Liver (tissue), 3 donors: ENCODE data around the gene THSD7B.

ENCODE experiments used
- FOXA1 ChIP-seq: IDR thresholded peaks from 2 replicates; pipeline ENCODE4 v1.6.1; 2016; ENCODE audit warnings: antibody characterized with exemption
- JUND ChIP-seq, 2 donors: IDR thresholded peaks; 2 replicates each; pipeline ENCODE4 v1.6.1; 2016; ENCODE audit warnings: antibody characterized with exemption in 2 of 2
- NR2F2 ChIP-seq: IDR thresholded peaks from 2 replicates; pipeline ENCODE4 v1.6.1; 2016; ENCODE audit warnings: antibody characterized with exemption
- SP1 ChIP-seq: IDR thresholded peaks from 2 replicates; pipeline ENCODE4 v1.6.1; 2018; ENCODE audit warnings: antibody characterized with exemption, mild to moderate bottlenecking
- TAF1 ChIP-seq: conservative IDR thresholded peaks from 2 replicates; pipeline ENCODE4 v1.6.1; 2016; ENCODE audit warnings: antibody characterized with exemption, mild to moderate bottlenecking
- YY1 ChIP-seq: IDR thresholded peaks from 2 replicates; pipeline ENCODE4 v1.6.1; 2016; ENCODE audit warnings: antibody characterized with exemption, mild to moderate bottlenecking
- TF ChIP-seq, protein P1 (sequence below): fragments of 150-350 bp; IDR thresholded peaks from 2 replicates; pipeline ENCODE4 v1.5.1; 2017; ENCODE audit warnings: improper control_type of control experiment, low read depth, low read length; ENCODE audit not compliant: missing input control
- TF ChIP-seq, protein P2 (sequence below): IDR thresholded peaks from 2 replicates; pipeline ENCODE4 v1.6.1; 2016; ENCODE audit warnings: antibody characterized with exemption
- TF ChIP-seq, protein P3 (sequence below): IDR thresholded peaks from 2 replicates; pipeline ENCODE4 v1.6.1; 2016; ENCODE audit warnings: antibody characterized with exemption, mild to moderate bottlenecking
- TF ChIP-seq, protein P4 (sequence below): IDR thresholded peaks from 2 replicates; pipeline ENCODE4 v1.6.1; 2016; ENCODE audit warnings: antibody characterized with exemption
- donor health status: healthy.
- donor health status: healthy.

DNA sequence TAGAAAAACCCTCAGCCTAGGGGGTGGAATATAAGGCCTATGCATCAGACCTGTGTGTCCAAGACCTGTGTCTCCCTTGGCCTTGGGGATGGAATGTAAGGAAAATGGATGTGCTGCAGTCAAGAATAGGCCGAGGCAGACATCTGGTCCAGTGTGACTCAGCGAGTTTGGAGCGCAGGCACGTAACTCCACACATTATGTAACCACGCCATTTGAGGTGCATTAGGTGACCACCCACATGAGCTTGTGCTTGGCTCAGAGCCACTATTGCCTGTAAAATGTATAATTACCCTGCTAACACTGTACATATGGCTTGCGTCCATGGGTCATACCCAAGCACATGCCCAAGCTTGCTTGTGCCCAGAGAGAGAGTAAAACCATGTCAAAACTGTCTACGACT is 618.0 kb downstream of the THSD7B start:
- TF ChIP-seq YY1 (no peak), JUND (IDR thresholded peaks at IDR 0.05) (no peak), SP1 (no peak), FOXA1 (no peak), TAF1 (no peak), NR2F2 (no peak)
- TF ChIP-seq, protein P1, sequence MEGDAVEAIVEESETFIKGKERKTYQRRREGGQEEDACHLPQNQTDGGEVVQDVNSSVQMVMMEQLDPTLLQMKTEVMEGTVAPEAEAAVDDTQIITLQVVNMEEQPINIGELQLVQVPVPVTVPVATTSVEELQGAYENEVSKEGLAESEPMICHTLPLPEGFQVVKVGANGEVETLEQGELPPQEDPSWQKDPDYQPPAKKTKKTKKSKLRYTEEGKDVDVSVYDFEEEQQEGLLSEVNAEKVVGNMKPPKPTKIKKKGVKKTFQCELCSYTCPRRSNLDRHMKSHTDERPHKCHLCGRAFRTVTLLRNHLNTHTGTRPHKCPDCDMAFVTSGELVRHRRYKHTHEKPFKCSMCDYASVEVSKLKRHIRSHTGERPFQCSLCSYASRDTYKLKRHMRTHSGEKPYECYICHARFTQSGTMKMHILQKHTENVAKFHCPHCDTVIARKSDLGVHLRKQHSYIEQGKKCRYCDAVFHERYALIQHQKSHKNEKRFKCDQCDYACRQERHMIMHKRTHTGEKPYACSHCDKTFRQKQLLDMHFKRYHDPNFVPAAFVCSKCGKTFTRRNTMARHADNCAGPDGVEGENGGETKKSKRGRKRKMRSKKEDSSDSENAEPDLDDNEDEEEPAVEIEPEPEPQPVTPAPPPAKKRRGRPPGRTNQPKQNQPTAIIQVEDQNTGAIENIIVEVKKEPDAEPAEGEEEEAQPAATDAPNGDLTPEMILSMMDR: no peak
- TF ChIP-seq, protein P2, sequence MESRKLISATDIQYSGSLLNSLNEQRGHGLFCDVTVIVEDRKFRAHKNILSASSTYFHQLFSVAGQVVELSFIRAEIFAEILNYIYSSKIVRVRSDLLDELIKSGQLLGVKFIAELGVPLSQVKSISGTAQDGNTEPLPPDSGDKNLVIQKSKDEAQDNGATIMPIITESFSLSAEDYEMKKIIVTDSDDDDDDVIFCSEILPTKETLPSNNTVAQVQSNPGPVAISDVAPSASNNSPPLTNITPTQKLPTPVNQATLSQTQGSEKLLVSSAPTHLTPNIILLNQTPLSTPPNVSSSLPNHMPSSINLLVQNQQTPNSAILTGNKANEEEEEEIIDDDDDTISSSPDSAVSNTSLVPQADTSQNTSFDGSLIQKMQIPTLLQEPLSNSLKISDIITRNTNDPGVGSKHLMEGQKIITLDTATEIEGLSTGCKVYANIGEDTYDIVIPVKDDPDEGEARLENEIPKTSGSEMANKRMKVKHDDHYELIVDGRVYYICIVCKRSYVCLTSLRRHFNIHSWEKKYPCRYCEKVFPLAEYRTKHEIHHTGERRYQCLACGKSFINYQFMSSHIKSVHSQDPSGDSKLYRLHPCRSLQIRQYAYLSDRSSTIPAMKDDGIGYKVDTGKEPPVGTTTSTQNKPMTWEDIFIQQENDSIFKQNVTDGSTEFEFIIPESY: no peak
- TF ChIP-seq, protein P3, sequence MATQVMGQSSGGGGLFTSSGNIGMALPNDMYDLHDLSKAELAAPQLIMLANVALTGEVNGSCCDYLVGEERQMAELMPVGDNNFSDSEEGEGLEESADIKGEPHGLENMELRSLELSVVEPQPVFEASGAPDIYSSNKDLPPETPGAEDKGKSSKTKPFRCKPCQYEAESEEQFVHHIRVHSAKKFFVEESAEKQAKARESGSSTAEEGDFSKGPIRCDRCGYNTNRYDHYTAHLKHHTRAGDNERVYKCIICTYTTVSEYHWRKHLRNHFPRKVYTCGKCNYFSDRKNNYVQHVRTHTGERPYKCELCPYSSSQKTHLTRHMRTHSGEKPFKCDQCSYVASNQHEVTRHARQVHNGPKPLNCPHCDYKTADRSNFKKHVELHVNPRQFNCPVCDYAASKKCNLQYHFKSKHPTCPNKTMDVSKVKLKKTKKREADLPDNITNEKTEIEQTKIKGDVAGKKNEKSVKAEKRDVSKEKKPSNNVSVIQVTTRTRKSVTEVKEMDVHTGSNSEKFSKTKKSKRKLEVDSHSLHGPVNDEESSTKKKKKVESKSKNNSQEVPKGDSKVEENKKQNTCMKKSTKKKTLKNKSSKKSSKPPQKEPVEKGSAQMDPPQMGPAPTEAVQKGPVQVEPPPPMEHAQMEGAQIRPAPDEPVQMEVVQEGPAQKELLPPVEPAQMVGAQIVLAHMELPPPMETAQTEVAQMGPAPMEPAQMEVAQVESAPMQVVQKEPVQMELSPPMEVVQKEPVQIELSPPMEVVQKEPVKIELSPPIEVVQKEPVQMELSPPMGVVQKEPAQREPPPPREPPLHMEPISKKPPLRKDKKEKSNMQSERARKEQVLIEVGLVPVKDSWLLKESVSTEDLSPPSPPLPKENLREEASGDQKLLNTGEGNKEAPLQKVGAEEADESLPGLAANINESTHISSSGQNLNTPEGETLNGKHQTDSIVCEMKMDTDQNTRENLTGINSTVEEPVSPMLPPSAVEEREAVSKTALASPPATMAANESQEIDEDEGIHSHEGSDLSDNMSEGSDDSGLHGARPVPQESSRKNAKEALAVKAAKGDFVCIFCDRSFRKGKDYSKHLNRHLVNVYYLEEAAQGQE: no peak
- TF ChIP-seq, protein P4, sequence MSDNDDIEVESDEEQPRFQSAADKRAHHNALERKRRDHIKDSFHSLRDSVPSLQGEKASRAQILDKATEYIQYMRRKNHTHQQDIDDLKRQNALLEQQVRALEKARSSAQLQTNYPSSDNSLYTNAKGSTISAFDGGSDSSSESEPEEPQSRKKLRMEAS: no peak
